GM19239 (cell line): ENCODE data around the gene EPHA6.
"Not testable (repeated sequence)": the region's sequence is repeated elsewhere in the genome, so short reads cannot be mapped to it uniquely, and the experiment has no call there.

ENCODE experiments used
- DNase-seq: peaks from one replicate; pipeline ENCODE4 v3.0.0; 2011; ENCODE audit warnings: low spot score; ENCODE audit not compliant: insufficient read length
- FAIRE-seq: peaks from 2 replicates; lab custom pipeline; 2011; peaks lifted over from hg19 to GRCh38; lab: Jason Lieb, UNC

EPHA6 gene

GRCh38 chr3:97530691-97531090, 716.3 kb downstream of the EPHA6 start:
- no peak for FAIRE-seq
- no peak for DNase-seq

- not testable (repeated sequence) for FAIRE-seq, DNase-seq
These were observed 733.2 kb downstream of the EPHA6 start for GRCh38 chr3:97547573-97547972.

GRCh38 chr3:97550408-97550807, 736.0 kb downstream of the EPHA6 start:
- DNase-seq, result no peak
- no peak for FAIRE-seq

- no peak for FAIRE-seq
These were observed 737.8 kb downstream of the EPHA6 start for GRCh38 chr3:97552186-97552585.

GRCh38 chr3:97575742-97576141, 761.3 kb downstream of the EPHA6 start:
- no peak for FAIRE-seq
- no peak for DNase-seq

More at GRCh38 chr3:97552186-97552585, 737.8 kb downstream of the EPHA6 start:
- no peak for DNase-seq

- DNase-seq, result no peak
- no peak for FAIRE-seq
These were observed 761.8 kb downstream of the EPHA6 start for GRCh38 chr3:97576221-97576620.

- FAIRE-seq, result no peak
These were observed 765.0 kb downstream of the EPHA6 start for GRCh38 chr3:97579365-97579764.

GRCh38 chr3:97610626-97611025, 796.2 kb downstream of the EPHA6 start:
- DNase-seq (no peak), FAIRE-seq (no peak)

More at GRCh38 chr3:97579365-97579764, 765.0 kb downstream of the EPHA6 start:
- DNase-seq, result no peak

GRCh38 chr3:97612632-97613031, 798.2 kb downstream of the EPHA6 start:
- no peak for FAIRE-seq
- no peak for DNase-seq

- FAIRE-seq (no peak), DNase-seq (no peak)
These were observed 798.7 kb downstream of the EPHA6 start for GRCh38 chr3:97613139-97613538.

- DNase-seq, FAIRE-seq: not testable (repeated sequence)
These were observed 806.1 kb downstream of the EPHA6 start for GRCh38 chr3:97620514-97620913.

GRCh38 chr3:97636465-97636864, 822.1 kb downstream of the EPHA6 start:
- FAIRE-seq (no peak), DNase-seq (no peak)

- FAIRE-seq, result no peak
These were observed 832.5 kb downstream of the EPHA6 start for GRCh38 chr3:97646932-97647331.

GRCh38 chr3:97647441-97647982, 833.1 kb downstream of the EPHA6 start:
- no peak for FAIRE-seq
- no peak for DNase-seq

More at GRCh38 chr3:97646932-97647331, 832.5 kb downstream of the EPHA6 start:
- DNase-seq, result no peak

- FAIRE-seq, result no peak
- DNase-seq, result no peak
These were observed 841.6 kb downstream of the EPHA6 start for GRCh38 chr3:97655971-97656370.

GRCh38 chr3:97656638-97657037, 842.2 kb downstream of the EPHA6 start:
- no peak for FAIRE-seq
- DNase-seq, result no peak

- DNase-seq, result no peak
- FAIRE-seq, result peak; percentile 40
These were observed 844.4 kb downstream of the EPHA6 start for GRCh38 chr3:97658668-97659285.

GRCh38 chr3:97662264-97662663, 847.9 kb downstream of the EPHA6 start:
- FAIRE-seq, result no peak
- DNase-seq, result no peak

- DNase-seq (no peak), FAIRE-seq (no peak)
These were observed 848.4 kb downstream of the EPHA6 start for GRCh38 chr3:97662762-97663161.

GRCh38 chr3:97665896-97666295, 851.5 kb downstream of the EPHA6 start:
- DNase-seq (no peak), FAIRE-seq (no peak)

GRCh38 chr3:97670952-97671351, 856.6 kb downstream of the EPHA6 start:
- FAIRE-seq (no peak), DNase-seq (no peak)

GRCh38 chr3:97673357-97673997, 859.1 kb downstream of the EPHA6 start:
- FAIRE-seq, result no peak
- no peak for DNase-seq
